PC-3 (cell line): Measurements from ENCODE around the gene ETV7. TPM values are rescaled to one million over a fixed set of nuclear protein-coding genes. Genes with fewer than 3 reads are reported as not detected.

Experiments used
- ATAC-seq: fragments of 200-7000 bp; cut with Tn5 transposase; 2 replicates; pipeline ENCODE4 v1.9.1; 2020; ENCODE audit warnings: mild to moderate bottlenecking, moderate library complexity
- BruUV-seq: library from RNA; stranded (reverse); fragments of 400-500 nt; replicated peaks from 2 replicates; lab custom pipeline; 2021; lab: Mats Ljungman, UMichigan
- CTCF ChIA-PET: fragments of 300-600 bp; sonication (Branson Sonifier 250); formaldehyde crosslinking; loops from one replicate; lab custom pipeline; 2022; ENCODE audit warnings: antibody characterized with exemption; lab: Charles Lee
- POLR2A ChIA-PET: fragments of 300-600 bp; sonication (Branson Sonifier 250); formaldehyde crosslinking; loops from one replicate; lab custom pipeline; 2022; ENCODE audit warnings: antibody characterized with exemption; ENCODE audit not compliant: unreplicated experiment; lab: Charles Lee
- DNase-seq: peaks from one replicate; pipeline ENCODE4 v3.0.0-alpha.2; 2015
- H2AFZ ChIP-seq: fragments of 300-600 bp; sonication (generic); 2 replicates; pipeline ENCODE4 v1.6.0; 2016; ENCODE audit warnings: antibody characterized with exemption, low read length
- H3F3A ChIP-seq: fragments of 300-600 bp; sonication (generic); one replicate; pipeline ENCODE4 v1.6.0; 2017; ENCODE audit warnings: antibody characterized with exemption, low read length, control low read depth, mild to moderate bottlenecking; ENCODE audit not compliant: unreplicated experiment
- H3K27ac ChIP-seq: fragments of 300-600 bp; sonication (generic); 2 replicates; pipeline ENCODE4 v1.5.1; 2016; ENCODE audit warnings: mild to moderate bottlenecking, low read length
- H3K27me3 ChIP-seq: fragments of 300-600 bp; sonication (generic); 2 replicates; pipeline ENCODE4 v1.6.1; 2016; ENCODE audit warnings: low read length, mixed read lengths
- H3K36me3 ChIP-seq: fragments of 300-600 bp; sonication (generic); 2 replicates; pipeline ENCODE4 v1.6.1; 2016; ENCODE audit warnings: low read depth, mixed run types, low read length, mixed read lengths
- H3K4me1 ChIP-seq: fragments of 300-600 bp; sonication (generic); 2 replicates; pipeline ENCODE4 v1.5.1; 2016; ENCODE audit warnings: low read length; ENCODE audit not compliant: insufficient read depth
- H3K4me2 ChIP-seq: fragments of 300-600 bp; sonication (generic); 2 replicates; pipeline ENCODE4 v1.6.0; 2016; ENCODE audit warnings: low read length
- H3K4me3 ChIP-seq: fragments of 300-600 bp; sonication (generic); 2 replicates; pipeline ENCODE4 v1.5.1; 2016; ENCODE audit warnings: mild to moderate bottlenecking, low read length, mixed read lengths
- H3K79me2 ChIP-seq: fragments of 300-600 bp; sonication (generic); 2 replicates; pipeline ENCODE4 v1.6.1; 2017; ENCODE audit warnings: low read length, mixed read lengths
- H3K9ac ChIP-seq: fragments of 300-600 bp; sonication (generic); 2 replicates; pipeline ENCODE4 v1.6.0; 2016; ENCODE audit warnings: mild to moderate bottlenecking, low read length
- H3K9me2 ChIP-seq: fragments of 300-600 bp; sonication (generic); replicated peaks from 2 replicates; pipeline ENCODE4 v1.6.1; 2016; ENCODE audit warnings: mixed run types, low read length, mixed read lengths
- H3K9me3 ChIP-seq: fragments of 300-600 bp; sonication (generic); 2 replicates; pipeline ENCODE4 v1.6.1; 2016; ENCODE audit warnings: low read length, mixed read lengths
- H4K20me1 ChIP-seq: fragments of 300-600 bp; sonication (generic); 2 replicates; pipeline ENCODE4 v1.6.1; 2016; ENCODE audit warnings: low read length, mixed read lengths
- CTCF ChIP-seq: fragments of 300-600 bp; sonication (generic); conservative IDR thresholded peaks from 2 replicates; pipeline ENCODE4 v1.5.1; 2017; ENCODE audit warnings: antibody characterized with exemption, low read depth, mild to moderate bottlenecking, low read length
- EZH2 ChIP-seq: fragments of 300-600 bp; sonication (generic); IDR thresholded peaks from one replicate; pipeline ENCODE4 v1.6.1; 2017; ENCODE audit warnings: antibody characterized with exemption, mild to moderate bottlenecking, low read length; ENCODE audit not compliant: unreplicated experiment
- EZH2phosphoT487 ChIP-seq: fragments of 300-600 bp; sonication (generic); IDR thresholded peaks from 2 replicates; pipeline ENCODE4 v1.6.1; 2018; ENCODE audit warnings: mild to moderate bottlenecking, antibody characterized with exemption, low read length, borderline replicate concordance
- intact Hi-C: fragments of 100-400 bp; cut with micrococcal nuclease; formaldehyde crosslinking; loops from 2 replicates; pipeline ENCODE4 v1.9.0; 2023
- total RNA-seq: library from RNA; depleted of rRNA; stranded (reverse); fragments of >200 nt; gene quantifications from 2 replicates; pipeline ENCODE4 v1.2.3, GENCODE V29; 2014

Gene ETV7
- total RNA-seq, 1 experiment from 2014 or later, result not detected

- H3F3A ChIP-seq, result no peaks in the 10 kb centered on the region
- H4K20me1 ChIP-seq, result no peaks in the 10 kb centered on the region
- H3K9me2 ChIP-seq, result no peaks in the 10 kb centered on the region
- H3K27me3 ChIP-seq, result no peaks in the 10 kb centered on the region
- H3K27ac ChIP-seq, result no peak overlapping the region
- H3K36me3 ChIP-seq, result no peaks in the 10 kb centered on the region
- CTCF ChIA-PET, result interaction anchor here (0.7 kb wide), 1 partner anchor 300 kb away, joined by 3 read pairs; no protein-coding TSS in a partner anchor
- H3K9ac ChIP-seq, result no peak overlapping the region
- ATAC-seq (no peak), DNase-seq (no peak)
- H2AFZ ChIP-seq, result no peak overlapping the region
- no peak overlapping the region for H3K4me2 ChIP-seq
- BruUV-seq, result no TSS peak
- TF ChIP-seq EZH2 (no peak), CTCF (no peak), EZH2phosphoT487 (no peak)
- no peaks in the 10 kb centered on the region for H3K4me1 ChIP-seq
- POLR2A ChIA-PET, result no interaction called here
- H3K9me3 ChIP-seq, result no peaks in the 10 kb centered on the region
- intact Hi-C loops, result no loop called here
- no peaks in the 10 kb centered on the region for H3K79me2 ChIP-seq
- no peak overlapping the region for H3K4me3 ChIP-seq
Observed at GRCh38 chr6:36328600-36328999, 58.9 kb downstream of the ETV7 start.

- ChIA-PET POLR2A (no interaction called here), CTCF (no interaction called here)
- H3K4me3 ChIP-seq, result no peak overlapping the region
- H3K36me3 ChIP-seq, result no peaks in the 10 kb centered on the region
- no peak overlapping the region for H2AFZ ChIP-seq
- no peak overlapping the region for H3K9ac ChIP-seq
- no peaks in the 10 kb centered on the region for H3K4me1 ChIP-seq
- no peaks in the 10 kb centered on the region for H3K79me2 ChIP-seq
- H3K9me3 ChIP-seq, result no peaks in the 10 kb centered on the region
- H3K27ac ChIP-seq, result no peak overlapping the region
- no peaks in the 10 kb centered on the region for H3F3A ChIP-seq
- intact Hi-C loops, result no loop called here
- H3K4me2 ChIP-seq, result no peak overlapping the region
- no peaks in the 10 kb centered on the region for H3K9me2 ChIP-seq
- ATAC-seq (no peak), DNase-seq (no peak)
- no TSS peak for BruUV-seq
- no peaks in the 10 kb centered on the region for H3K27me3 ChIP-seq
- no peak for TF ChIP-seq EZH2phosphoT487
- no peak for TF ChIP-seq EZH2
- no peak for TF ChIP-seq CTCF
- H4K20me1 ChIP-seq, result no peaks in the 10 kb centered on the region
Observed at GRCh38 chr6:36327919-36328236, 59.6 kb downstream of the ETV7 start.

- no TSS peak for BruUV-seq
- POLR2A ChIA-PET, result no interaction called here
- no peak overlapping the region for H3K4me3 ChIP-seq
Observed at GRCh38 chr6:36327226-36327918, 60.1 kb downstream of the ETV7 start.

More at GRCh38 chr6:36327226-36327918, 60.1 kb downstream of the ETV7 start:
- DNase-seq (no peak), ATAC-seq (no peak)
- no peaks in the 10 kb centered on the region for H3K36me3 ChIP-seq
- H3K79me2 ChIP-seq, result no peaks in the 10 kb centered on the region
- H3K4me2 ChIP-seq, result no peak overlapping the region
- no peak overlapping the region for H3K9ac ChIP-seq
- H4K20me1 ChIP-seq, result no peaks in the 10 kb centered on the region
- H2AFZ ChIP-seq, result no peak overlapping the region
- H3K9me2 ChIP-seq, result no peaks in the 10 kb centered on the region
- H3F3A ChIP-seq, result no peaks in the 10 kb centered on the region
- H3K27ac ChIP-seq, result no peak overlapping the region
- no peaks in the 10 kb centered on the region for H3K9me3 ChIP-seq
- intact Hi-C loops, result no loop called here
- CTCF ChIA-PET, result no interaction called here
- H3K4me1 ChIP-seq, result no peaks in the 10 kb centered on the region
- no peaks in the 10 kb centered on the region for H3K27me3 ChIP-seq
- TF ChIP-seq EZH2phosphoT487 (no peak), CTCF (no peak), EZH2 (no peak)
